Measurements from ENCODE around the gene GJC1. TPM values are rescaled to one million over a fixed set of nuclear protein-coding genes. Genes with fewer than 3 reads are reported as not detected.
A peak's percentile ranks its signal among the peaks of the same experiment; 100 is the strongest.

The GJC1 gene
- total RNA-seq, 1 donor from 2014 or later: 9.9 TPM

GRCh38 chr17:44775838-44776621, 54.1 kb downstream of the GJC1 start:
- intact Hi-C loops (cut with DNase I): loop anchor here (1.0 kb wide), 4 partner anchors 89 to 357 kb away; partner anchors contain the start of gene EFTUD2
- peak overlapping the region; percentile 17 to 27 for H3K27ac ChIP-seq

GRCh38 chr17:44775136-44775837, 54.8 kb downstream of the GJC1 start:
- no peak for TF ChIP-seq CTCF (IDR thresholded peaks at IDR 0.05)
- peak overlapping the region; percentile 54 to 73 for H3K4me3 ChIP-seq
- H3K27ac ChIP-seq: peak overlapping the region in 1 of 2 donors; percentile 1
- intact Hi-C loops (cut with DNase I): loop anchor here (1.0 kb wide), 4 partner anchors 90 to 358 kb away; partner anchors contain the start of gene EFTUD2
- peaks cover 10 to 14% of the 10 kb centered on the region in 2 donors for H3K4me1 ChIP-seq
- H3K36me3 ChIP-seq: no peaks in the 10 kb centered on the region
- peak; percentile 91 to 98 for DNase-seq (ENCODE audit: low spot score in 2 of 2)
- no peaks in the 10 kb centered on the region for H3K27me3 ChIP-seq
- H3K9me3 ChIP-seq: no peaks in the 10 kb centered on the region

More at GRCh38 chr17:44775838-44776621, 54.1 kb downstream of the GJC1 start:
- Histone ChIP-seq H3K4me3 (peak overlapping the region; percentile 54 to 73), H3K36me3 (no peaks in the 10 kb centered on the region), H3K27me3 (no peaks in the 10 kb centered on the region), H3K9me3 (no peaks in the 10 kb centered on the region), H3K4me1 (peaks cover 10 to 14% of the 10 kb centered on the region in 2 donors)
- TF ChIP-seq CTCF (IDR thresholded peaks at IDR 0.05): no peak
- DNase-seq (ENCODE audit: low spot score in 2 of 2): peak in 1 of 2 donors; percentile 76

- TF ChIP-seq CTCF (IDR thresholded peaks at IDR 0.05): peak; percentile 98 to 100 (median 99)
- peak; percentile 51 to 93 for DNase-seq (ENCODE audit: low spot score in 2 of 2)
- H3K27ac ChIP-seq: no peak overlapping the region
- H3K4me1 ChIP-seq: peaks cover 10 to 12% of the 10 kb centered on the region in 2 donors
- peak overlapping the region; percentile 54 to 73 for H3K4me3 ChIP-seq
- no peaks in the 10 kb centered on the region for H3K36me3 ChIP-seq
- H3K27me3 ChIP-seq: no peaks in the 10 kb centered on the region
- intact Hi-C loops (cut with DNase I): loop anchor here (1.0 kb wide), 5 partner anchors 91 to 359 kb away; partner anchors contain the start of gene EFTUD2
- no peaks in the 10 kb centered on the region for H3K9me3 ChIP-seq
Measured at GRCh38 chr17:44774271-44775135, 55.6 kb downstream of the GJC1 start.

GRCh38 chr17:44773140-44773539, 56.9 kb downstream of the GJC1 start:
- Histone ChIP-seq H3K27me3 (no peaks in the 10 kb centered on the region), H3K36me3 (no peaks in the 10 kb centered on the region), H3K9me3 (no peaks in the 10 kb centered on the region), H3K27ac (no peak overlapping the region), H3K4me1 (peaks cover 10% of the 10 kb centered on the region in 2 donors), H3K4me3 (no peak overlapping the region)
- intact Hi-C loops (cut with DNase I): no loop called here
- no peak for TF ChIP-seq CTCF (IDR thresholded peaks at IDR 0.05)
- DNase-seq (ENCODE audit: low spot score in 2 of 2): no peak
